ENCODE data around the gene DNAH11. TPM values are rescaled to one million over a fixed set of nuclear protein-coding genes. Genes with fewer than 3 reads are reported as not detected.

Gene DNAH11
- total RNA-seq, 1 experiment from 2014 or later, result 0.15 TPM

- POLR2A ChIA-PET, result interaction anchor here (0.6 kb wide), 1 partner anchor 26 kb away, joined by 15 read pairs; no protein-coding TSS in a partner anchor
Measured at GRCh38 chr7:21867816-21868575, 325.2 kb downstream of the DNAH11 start.

GRCh38 chr7:21868576-21868850 lies 325.7 kb downstream of the DNAH11 start:
- BruUV-seq (replicated peaks), result no TSS peak

More at GRCh38 chr7:21867816-21868575, 325.2 kb downstream of the DNAH11 start:
- Histone ChIP-seq H3K4me1 (ENCODE audit: control insufficient read depth, insufficient read depth, low read length) (no peaks in the 10 kb centered on the region), H3K27me3 (ENCODE audit: control insufficient read depth, insufficient read depth, low read length) (no peaks in the 10 kb centered on the region; the same call in 1 of the 2 replicates), H3K4me3 (ENCODE audit: low read depth in 2 of 2, low read length in 2 of 2) (no peak overlapping the region), H3K9me3 (ENCODE audit: control insufficient read depth, insufficient read depth, low read depth, low read length) (no peaks in the 10 kb centered on the region), H3K36me3 (ENCODE audit: control insufficient read depth, insufficient read depth, low read length) (no peaks in the 10 kb centered on the region), H3K27ac (ENCODE audit: low read length) (no peak overlapping the region)
- BruUV-seq (replicated peaks), result no TSS peak
- no peak for DNase-seq (ENCODE audit: low read depth, low spot score)
- in situ Hi-C loops (cut with HindIII; ENCODE audit: low pct_unique_long_range_greater_than_20kb, low sequenced_read_pairs), result no loop called here
- ATAC-seq, result no peak
- CTCF ChIA-PET, result no interaction called here
- TF ChIP-seq TCF7L2 (IDR thresholded peaks at IDR 0.05; ENCODE audit: low read depth, low read length) (no peak), CTCF (IDR thresholded peaks at IDR 0.05) (no peak), POLR2AphosphoS5 (IDR thresholded peaks at IDR 0.05; ENCODE audit: low read depth, low read length) (no peak), SIN3A (IDR thresholded peaks at IDR 0.05; ENCODE audit: borderline replicate concordance, insufficient read depth, low read depth, low read length) (no peak), REST (IDR thresholded peaks at IDR 0.05; ENCODE audit: insufficient read depth in 1 of 2, low read depth in 2 of 2, low read length in 1 of 2) (no peak)
- intact Hi-C loops (cut with micrococcal nuclease; ENCODE audit: unreplicated experiment), result no loop called here

More at GRCh38 chr7:21868576-21868850, 325.7 kb downstream of the DNAH11 start:
- Histone ChIP-seq H3K36me3 (ENCODE audit: control insufficient read depth, insufficient read depth, low read length) (no peaks in the 10 kb centered on the region), H3K4me1 (ENCODE audit: control insufficient read depth, insufficient read depth, low read length) (no peaks in the 10 kb centered on the region), H3K27me3 (ENCODE audit: control insufficient read depth, insufficient read depth, low read length) (no peaks in the 10 kb centered on the region; the same call in 1 of the 2 replicates), H3K4me3 (ENCODE audit: low read depth in 2 of 2, low read length in 2 of 2) (no peak overlapping the region), H3K9me3 (ENCODE audit: control insufficient read depth, insufficient read depth, low read depth, low read length) (no peaks in the 10 kb centered on the region), H3K27ac (ENCODE audit: low read length) (no peak overlapping the region)
- intact Hi-C loops (cut with micrococcal nuclease; ENCODE audit: unreplicated experiment), result no loop called here
- in situ Hi-C loops (cut with HindIII; ENCODE audit: low pct_unique_long_range_greater_than_20kb, low sequenced_read_pairs), result no loop called here
- POLR2A ChIA-PET, result interaction anchor here (0.6 kb wide), 1 partner anchor 25 kb away, joined by 15 read pairs; no protein-coding TSS in a partner anchor
- CTCF ChIA-PET, result no interaction called here
- TF ChIP-seq POLR2AphosphoS5 (IDR thresholded peaks at IDR 0.05; ENCODE audit: low read depth, low read length) (no peak), REST (IDR thresholded peaks at IDR 0.05; ENCODE audit: insufficient read depth in 1 of 2, low read depth in 2 of 2, low read length in 1 of 2) (no peak), TCF7L2 (IDR thresholded peaks at IDR 0.05; ENCODE audit: low read depth, low read length) (no peak)
- ATAC-seq (no peak), DNase-seq (ENCODE audit: low read depth, low spot score) (no peak)

Measured in Panc1 (cell line).